HepG2 (cell line): ENCODE results near the gene LEFTY2. TPM values are rescaled to one million over a fixed set of nuclear protein-coding genes. Genes with fewer than 3 reads are reported as not detected.

Source experiments
- ATAC-seq: fragments of 200-7000 bp; cut with Tn5 transposase; 3 replicates; pipeline ENCODE4 v1.9.1; 2020; ENCODE audit warnings: mild to moderate bottlenecking, moderate library complexity
- BruUV-seq: library from RNA; stranded (reverse); fragments of 400-500 nt; replicated peaks from 2 replicates; lab custom pipeline; 2021; lab: Mats Ljungman, UMichigan
- CTCF ChIA-PET: fragments of 300-600 bp; formaldehyde crosslinking; extraction: SDS; loops from one replicate; lab custom pipeline; 2021; ENCODE audit warnings: low total read pairs, inconsistent platforms, low intra/inter-chr PET ratio; lab: Yijun Ruan, JAX
- POLR2A ChIA-PET: fragments of 350-600 bp; sonication (Branson Sonifier 250); formaldehyde crosslinking; loops from one replicate; lab custom pipeline; 2020; ENCODE audit warnings: antibody characterized with exemption, inconsistent platforms; lab: Yijun Ruan, JAX
- DNase-seq: peaks from one replicate; pipeline ENCODE4 v3.0.0-alpha.2; 2015; ENCODE audit warnings: low spot score
- FAIRE-seq: peaks from 3 replicates; lab custom pipeline; 2011; peaks lifted over from hg19 to GRCh38; lab: Jason Lieb, UNC
- H2AFZ ChIP-seq: one replicate; pipeline ENCODE4 v1.6.1; 2011; ENCODE audit warnings: low read length, inconsistent platforms
- H3K27ac ChIP-seq: fragments of 300-600 bp; 3 replicates; pipeline ENCODE4 v1.8.0; 2011; ENCODE audit warnings: mixed run types, mild to moderate bottlenecking, mixed read lengths, low read length, inconsistent platforms; ENCODE audit not compliant: insufficient read depth; ENCODE audit errors: extremely low read length
- H3K27me3 ChIP-seq, 2 experiments: fragments of 200-600 bp in 1 of 2; 2 replicates in 1 of 2; 3 replicates in 1 of 2; pipeline versions ENCODE4 v1.6.0 to v1.8.0; 2011; ENCODE audit warnings: low read length in 2 of 2, mild to moderate bottlenecking in 2 of 2, moderate library complexity in 2 of 2, inconsistent platforms in 1 of 2; ENCODE audit not compliant: insufficient read depth in 2 of 2, control insufficient read depth in 1 of 2
- H3K36me3 ChIP-seq, 2 experiments: fragments of 200-600 bp in 1 of 2; replicated peaks in 1 of 2; 2 replicates in 1 of 2; 3 replicates in 1 of 2; pipeline versions ENCODE4 v1.5.1 to v1.8.0; 2011; ENCODE audit warnings: low read length in 2 of 2, inconsistent platforms in 1 of 2; ENCODE audit not compliant: insufficient read depth in 2 of 2, control insufficient read depth in 1 of 2
- H3K4me1 ChIP-seq: 2 replicates; pipeline ENCODE4 v1.5.1; 2012; ENCODE audit warnings: low read length, inconsistent platforms; ENCODE audit not compliant: insufficient read depth
- H3K4me2 ChIP-seq: 2 replicates; pipeline ENCODE4 v1.6.0; 2011; ENCODE audit warnings: low read depth, low read length, inconsistent platforms
- H3K4me3 ChIP-seq, 3 experiments: fragments of 200-600 bp in 1 of 3; sonication (generic), shearing (Covaris generic) in 1 of 3; replicated peaks in 1 of 3; 2 replicates each; pipeline ENCODE4 v1.5.1; 2011 to 2016; ENCODE audit warnings: low read length in 3 of 3, inconsistent platforms in 2 of 3, low read depth in 2 of 3, mild to moderate bottlenecking in 2 of 3, control low read depth in 1 of 3, mixed read lengths in 1 of 3; ENCODE audit not compliant: insufficient read depth in 1 of 3
- H3K79me2 ChIP-seq: one replicate; pipeline ENCODE4 v1.6.1; 2011; ENCODE audit warnings: low read length, inconsistent platforms; ENCODE audit not compliant: insufficient read depth
- H3K9ac ChIP-seq: 2 replicates; pipeline ENCODE4 v1.6.0; 2011; ENCODE audit warnings: mild to moderate bottlenecking, low read depth, low read length, inconsistent platforms; ENCODE audit not compliant: insufficient read depth
- H3K9me3 ChIP-seq: 2 replicates; pipeline ENCODE4 v1.5.1; 2012; ENCODE audit warnings: mild to moderate bottlenecking, low read length
- H4K20me1 ChIP-seq: 2 replicates; pipeline ENCODE4 v1.6.0; 2011; ENCODE audit warnings: inconsistent platforms, mild to moderate bottlenecking, low read length, moderate library complexity; ENCODE audit not compliant: insufficient read depth
- CCAR2 ChIP-seq: fragments of 200-400 bp; formaldehyde crosslinking; optimal IDR thresholded peaks from 2 replicates; pipeline ENCODE3; 2018; ENCODE audit warnings: low read depth, mild to moderate bottlenecking, low read length, moderate library complexity
- HCFC1 ChIP-seq: fragments of 150-350 bp; IDR thresholded peaks from 2 replicates; pipeline ENCODE4 v1.6.1; 2014; ENCODE audit warnings: low read depth, low read length
- HNF4A ChIP-seq: sonication (generic); formaldehyde crosslinking; IDR thresholded peaks from 2 replicates; pipeline ENCODE4 v1.4.0; 2020; ENCODE audit warnings: missing genetic modification reagents
- NFKB2 ChIP-seq: sonication (generic); formaldehyde crosslinking; IDR thresholded peaks from 2 replicates; pipeline ENCODE4 v1.4.0; 2020; ENCODE audit warnings: missing genetic modification reagents, borderline replicate concordance
- PBX3 ChIP-seq: sonication (generic); formaldehyde crosslinking; IDR thresholded peaks from 2 replicates; pipeline ENCODE4 v1.8.1; 2023; ENCODE audit warnings: missing genetic modification reagents, inconsistent platforms, borderline replicate concordance
- SIN3B ChIP-seq: fragments of 150-350 bp; IDR thresholded peaks from 2 replicates; pipeline ENCODE4 v1.6.1; 2014; ENCODE audit warnings: low read length
- SKI ChIP-seq: fragments of 450-650 bp; IDR thresholded peaks from one replicate; pipeline ENCODE4 v1.6.1; 2018; ENCODE audit warnings: mild to moderate bottlenecking; ENCODE audit not compliant: partially characterized antibody
- SRSF4 ChIP-seq: fragments of 200-400 bp; formaldehyde crosslinking; IDR thresholded peaks from one replicate; pipeline ENCODE4 v1.6.1; 2018; ENCODE audit warnings: mild to moderate bottlenecking, low read depth, low read length, moderate library complexity; ENCODE audit not compliant: poor library complexity, severe bottlenecking
- SRY ChIP-seq: sonication (generic); formaldehyde crosslinking; IDR thresholded peaks from 2 replicates; pipeline ENCODE4 v1.8.0; 2022; ENCODE audit warnings: mild to moderate bottlenecking, missing genetic modification reagents
- THAP9 ChIP-seq: sonication (generic); formaldehyde crosslinking; IDR thresholded peaks from 2 replicates; pipeline ENCODE4; 2020; ENCODE audit warnings: missing genetic modification reagents, mild to moderate bottlenecking, borderline replicate concordance
- ZBTB2 ChIP-seq: sonication (generic); formaldehyde crosslinking; IDR thresholded peaks from 2 replicates; pipeline ENCODE4 v1.8.0; 2022; ENCODE audit warnings: low read depth, missing genetic modification reagents
- ZBTB42 ChIP-seq: sonication (generic); formaldehyde crosslinking; IDR thresholded peaks from 2 replicates; pipeline ENCODE4 v1.5.0; 2020; ENCODE audit warnings: mild to moderate bottlenecking, missing genetic modification reagents
- ZNF12 ChIP-seq: sonication (generic); formaldehyde crosslinking; IDR thresholded peaks from 2 replicates; pipeline ENCODE4 v1.5.0; 2020; ENCODE audit warnings: missing genetic modification reagents
- ZNF180 ChIP-seq: sonication (generic); formaldehyde crosslinking; IDR thresholded peaks from 2 replicates; pipeline ENCODE4 v1.4.0; 2020; ENCODE audit warnings: low read depth, missing genetic modification reagents, borderline replicate concordance
- ZNF382 ChIP-seq: sonication (generic); formaldehyde crosslinking; IDR thresholded peaks from 2 replicates; pipeline ENCODE4 v1.5.0; 2020; ENCODE audit warnings: missing genetic modification reagents, mild to moderate bottlenecking, borderline replicate concordance
- ZSCAN31 ChIP-seq: sonication (generic); formaldehyde crosslinking; IDR thresholded peaks from 2 replicates; pipeline ENCODE4 v1.5.0; 2020; ENCODE audit warnings: low read depth, mild to moderate bottlenecking, missing genetic modification reagents
- WGBS: methylation state at CpG from one replicate; pipeline ENCODE4 v1.1.6; 2017; ENCODE audit warnings: low lambda C conversion rate; 5-methylcytosine and 5-hydroxymethylcytosine counted together
- in situ Hi-C: cut with HindIII; loops from 2 replicates; pipeline ENCODE4 v1.10.0; 2017; ENCODE audit warnings: low pct_unique_long_range_greater_than_20kb; ENCODE audit not compliant: extremely low pct_ligation_motif_present
- intact Hi-C: fragments of 100-400 bp; cut with micrococcal nuclease; formaldehyde crosslinking; loops from one replicate; pipeline ENCODE4 v1.10.0; 2022; ENCODE audit not compliant: unreplicated experiment
- polyA plus RNA-seq, 8 experiments: library from polyadenylated mRNA; depleted of rRNA in 3 of 8; stranded (reverse) in 7 of 8; unstranded in 1 of 8; fragments of >200 nt; fragmentation: Illumina TruSeq in 4 of 8; extraction: Trizol in 4 of 8; gene quantifications; 2 replicates each; pipeline versions ENCODE4 v1.2.1 to v1.2.3, GENCODE V29; 2011 to 2016; ENCODE audit warnings: low read depth in 4 of 8, missing spikeins in 1 of 8, mixed read lengths in 1 of 8; ENCODE audit not compliant: insufficient read depth in 1 of 8
- total RNA-seq, 5 experiments: library from RNA; depleted of rRNA; stranded (reverse); fragments of >200 nt; fragmentation: Illumina TruSeq; extraction: Trizol; gene quantifications; 2 replicates each; pipeline ENCODE4 v1.2.3, GENCODE V29; 2016; ENCODE audit warnings: low read depth in 1 of 5
- TF ChIP-seq, protein P1 (sequence below): sonication (generic); formaldehyde crosslinking; IDR thresholded peaks from 2 replicates; pipeline ENCODE4 v1.4.0; 2020; ENCODE audit warnings: missing genetic modification reagents
- TF ChIP-seq, protein P2 (sequence below): sonication (generic); formaldehyde crosslinking; IDR thresholded peaks from 2 replicates; pipeline ENCODE4 v1.9.0; 2021; ENCODE audit warnings: missing genetic modification reagents, borderline replicate concordance

LEFTY2 gene
- total and polyA plus RNA-seq, 2 of the 13 experiments (the other 11 are each of a cell fraction or from before 2014, with no cell fraction given), result 0.13 to 0.33 TPM

DNA sequence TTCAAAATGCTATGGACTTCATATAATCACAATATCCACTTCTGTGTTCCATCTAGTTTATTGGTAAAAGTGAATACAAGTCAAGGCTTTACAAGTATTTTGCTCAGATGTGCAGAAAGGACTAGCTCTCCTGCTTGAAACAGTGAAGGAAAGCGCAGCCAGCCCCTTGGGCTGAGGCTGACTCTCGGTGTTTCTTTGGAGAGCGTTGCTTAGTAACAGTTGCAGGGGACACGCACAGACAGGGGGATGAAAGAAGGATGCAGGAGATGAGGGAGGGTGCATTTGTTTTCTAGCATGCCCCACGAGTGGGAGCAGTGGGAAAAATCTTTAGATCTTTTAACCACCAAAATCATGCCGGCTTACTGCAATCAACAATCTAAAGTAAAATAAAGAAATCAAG is 26.1 kb downstream of the LEFTY2 start (continued):
- TF ChIP-seq THAP9 (CRISPR knock-in tag), result no peak
- TF ChIP-seq ZBTB2 (CRISPR knock-in tag), result no peak
- TF ChIP-seq HCFC1, result no peak
- TF ChIP-seq, protein P1, sequence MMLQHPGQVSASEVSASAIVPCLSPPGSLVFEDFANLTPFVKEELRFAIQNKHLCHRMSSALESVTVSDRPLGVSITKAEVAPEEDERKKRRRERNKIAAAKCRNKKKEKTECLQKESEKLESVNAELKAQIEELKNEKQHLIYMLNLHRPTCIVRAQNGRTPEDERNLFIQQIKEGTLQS (CRISPR knock-in tag), result no peak
- TF ChIP-seq NFKB2, result no peak
- TF ChIP-seq, protein P2, sequence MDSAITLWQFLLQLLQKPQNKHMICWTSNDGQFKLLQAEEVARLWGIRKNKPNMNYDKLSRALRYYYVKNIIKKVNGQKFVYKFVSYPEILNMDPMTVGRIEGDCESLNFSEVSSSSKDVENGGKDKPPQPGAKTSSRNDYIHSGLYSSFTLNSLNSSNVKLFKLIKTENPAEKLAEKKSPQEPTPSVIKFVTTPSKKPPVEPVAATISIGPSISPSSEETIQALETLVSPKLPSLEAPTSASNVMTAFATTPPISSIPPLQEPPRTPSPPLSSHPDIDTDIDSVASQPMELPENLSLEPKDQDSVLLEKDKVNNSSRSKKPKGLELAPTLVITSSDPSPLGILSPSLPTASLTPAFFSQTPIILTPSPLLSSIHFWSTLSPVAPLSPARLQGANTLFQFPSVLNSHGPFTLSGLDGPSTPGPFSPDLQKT, result no peak

DNA sequence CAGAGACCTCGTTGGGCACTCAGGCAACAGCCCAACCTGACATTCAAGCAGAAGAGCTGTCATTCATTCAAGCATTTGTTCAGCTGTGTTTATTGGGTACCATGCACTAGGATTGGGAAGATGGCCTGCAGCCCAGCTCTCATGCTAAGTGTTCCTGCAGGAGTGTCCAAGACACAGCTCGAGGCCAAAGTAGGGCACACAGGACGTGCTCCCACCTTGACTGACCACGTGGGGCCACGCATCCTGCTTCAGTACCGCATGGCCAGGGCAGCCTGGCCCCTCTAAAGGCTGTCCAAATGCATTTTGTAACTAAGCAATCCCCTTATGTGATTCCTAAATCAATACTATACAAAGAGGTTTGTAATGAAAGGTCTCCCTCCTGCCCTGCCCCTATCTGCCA is 26.6 kb downstream of the LEFTY2 start:
- no peaks in the 10 kb centered on the region for H4K20me1 ChIP-seq
- no peak for FAIRE-seq
- peaks cover 13% of the 10 kb centered on the region for H3K4me1 ChIP-seq
- no peak overlapping the region for H3K27ac ChIP-seq
- 87% methylated on average over 6 of the region's 6 CpGs for WGBS
- no peak overlapping the region for H3K4me3 ChIP-seq
- H3K9me3 ChIP-seq, result no peaks in the 10 kb centered on the region
- no peak overlapping the region for H3K4me2 ChIP-seq
- H3K9ac ChIP-seq, result no peak overlapping the region
- POLR2A ChIA-PET, result no interaction called here
- ATAC-seq, result no peak
- intact Hi-C loops, result loop anchor here (5.0 kb wide), 1 partner anchor 37 kb away; no protein-coding TSS in a partner anchor
- H3K79me2 ChIP-seq, result no peaks in the 10 kb centered on the region
- in situ Hi-C loops, result loop anchor here (5.0 kb wide), 1 partner anchor 437 kb away; no protein-coding TSS in a partner anchor
- H2AFZ ChIP-seq, result no peak overlapping the region
- CTCF ChIA-PET, result no interaction called here
- H3K36me3 ChIP-seq, result peaks cover 0 to 5% of the 10 kb centered on the region in 2 experiments; a peak in 2 of 5 replicates
- no TSS peak for BruUV-seq
- H3K27me3 ChIP-seq, result no peaks in the 10 kb centered on the region
- no peak for DNase-seq
- TF ChIP-seq SRY (CRISPR knock-in tag) (no peak), SIN3B (no peak), ZNF382 (no peak), PBX3 (CRISPR knock-in tag) (no peak), ZNF12 (CRISPR knock-in tag) (no peak), HNF4A (CRISPR knock-in tag) (no peak), CCAR2 (no peak), SRSF4 (no peak), SKI (no peak), ZSCAN31 (CRISPR knock-in tag) (no peak), ZBTB42 (CRISPR knock-in tag) (no peak), ZNF180 (CRISPR knock-in tag) (no peak)
